Activated CD8-positive, alpha-beta memory T cell treated with anti-CD3 and anti-CD28 coated beads, Interleukin-2, amount 50 U/mL, for 24 hours (primary cell): ENCODE results near the gene EML1.

Experiments used
- DNase-seq: peaks from one replicate; pipeline ENCODE4 v3.0.0-alpha.2; 2020; ENCODE audit errors: extremely low read depth

The EML1 gene

DNA sequence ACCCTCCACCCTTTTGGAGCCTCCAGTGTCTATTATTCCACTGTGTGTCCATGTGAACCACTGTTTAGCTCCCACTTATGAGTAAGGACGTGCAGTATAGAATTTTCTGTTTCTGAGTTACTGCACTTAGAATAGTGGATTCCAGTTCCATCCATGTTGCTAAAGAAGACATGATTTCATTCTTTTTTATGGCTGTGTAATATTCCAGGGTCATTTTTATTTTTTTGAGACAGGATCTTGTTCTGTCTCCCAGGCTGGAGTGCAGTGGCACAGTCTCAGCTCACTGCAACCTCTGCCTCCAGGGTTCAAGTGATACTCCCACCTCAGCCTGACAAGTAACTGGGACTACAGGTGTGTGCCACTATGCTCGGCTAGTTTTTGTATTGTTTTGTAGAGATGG lies 31.6 kb downstream of the EML1 start:
- no peak for DNase-seq

DNA sequence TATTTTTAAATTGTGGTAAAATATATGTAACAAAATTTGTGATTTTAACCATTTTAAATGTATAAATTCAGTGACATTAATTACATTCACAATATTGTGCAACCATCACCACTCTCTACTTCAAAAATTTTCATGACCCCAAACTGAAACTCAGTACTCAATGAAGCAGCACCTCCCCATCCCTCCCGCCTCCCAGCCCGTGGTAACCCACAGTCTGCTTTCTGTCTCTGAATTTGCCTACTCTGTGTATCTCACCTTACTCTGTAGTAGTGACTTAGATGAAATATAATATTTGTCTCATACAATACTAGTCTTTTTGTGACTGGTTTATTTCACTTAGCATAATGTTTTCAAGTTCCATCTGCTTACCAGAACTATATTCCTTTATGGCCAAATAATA lies 36.2 kb downstream of the EML1 start:
- DNase-seq = no peak

DNA sequence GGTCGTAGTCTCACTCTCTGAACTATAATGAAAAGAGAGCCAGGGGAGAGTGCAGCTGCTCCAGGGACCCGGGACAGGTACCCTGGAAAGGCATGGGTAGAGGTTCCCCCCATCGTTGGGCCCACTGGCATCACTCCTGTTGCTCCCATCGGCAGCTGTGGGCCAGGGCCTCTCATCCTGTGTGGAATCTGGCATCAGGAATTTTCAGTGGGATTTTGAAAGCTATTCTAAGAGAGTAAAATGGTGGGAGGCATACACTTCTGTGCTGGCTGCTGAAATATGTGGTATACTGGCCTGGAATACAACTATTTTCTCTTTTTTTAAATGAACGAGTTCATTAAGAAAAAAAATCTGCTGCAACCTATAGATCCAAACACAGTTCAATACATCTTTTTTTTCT lies 38.1 kb downstream of the EML1 start:
- DNase-seq = no peak

DNA sequence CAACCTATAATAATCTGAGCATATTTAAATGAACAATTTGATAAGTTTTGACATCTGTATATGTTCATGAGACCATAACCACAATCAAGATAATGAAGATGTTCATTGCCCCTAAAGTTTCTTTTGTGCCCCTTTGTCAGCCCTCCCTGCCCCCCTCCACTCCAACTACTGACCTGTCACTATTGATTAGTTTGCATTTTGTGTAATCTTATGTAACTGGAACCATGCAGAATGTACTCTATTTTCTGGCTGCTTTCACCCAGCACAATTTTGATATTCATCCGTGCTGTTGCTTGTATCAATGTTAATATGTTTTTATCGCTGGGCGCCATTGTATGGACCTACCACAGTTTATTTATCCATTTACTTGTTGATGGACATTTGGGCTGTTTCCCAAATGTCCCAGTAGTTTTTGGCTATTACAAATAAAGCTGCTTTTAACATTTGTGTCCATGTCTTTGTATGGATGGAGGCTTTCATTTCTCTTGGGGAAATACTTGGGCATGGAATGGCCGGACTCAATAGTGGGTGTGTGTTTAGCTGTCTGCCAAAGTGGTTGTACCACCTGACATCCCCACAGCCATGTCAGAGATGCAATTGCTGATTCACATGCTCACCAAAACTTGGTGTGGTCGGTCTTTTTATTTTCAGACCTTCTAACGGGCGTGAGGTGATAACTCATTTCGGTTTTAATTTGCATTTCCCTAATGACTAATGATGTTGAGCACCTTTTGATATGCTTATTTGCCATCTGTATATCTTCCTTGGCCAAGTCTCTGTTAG lies 38.9 kb downstream of the EML1 start:
- DNase-seq = no peak

DNA sequence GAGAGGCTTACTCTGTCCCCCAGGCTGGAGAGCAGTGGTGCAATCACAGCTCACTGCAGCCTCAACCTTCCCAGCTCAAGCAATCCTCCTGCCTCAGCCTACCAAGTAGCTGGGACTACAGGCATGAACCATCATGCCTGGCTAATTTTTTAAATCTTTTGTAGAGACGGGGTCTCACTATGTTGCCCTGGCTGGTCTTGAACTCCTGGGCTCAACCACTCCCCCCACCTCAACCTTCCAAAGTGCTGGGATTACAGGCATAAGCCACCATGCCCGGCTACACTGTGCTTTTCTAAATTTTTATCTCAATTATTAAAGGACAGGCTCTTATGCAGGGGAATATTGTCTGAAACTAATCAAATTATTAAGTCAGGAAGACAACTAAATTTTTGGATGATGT lies 44.6 kb downstream of the EML1 start:
- no peak for DNase-seq

DNA sequence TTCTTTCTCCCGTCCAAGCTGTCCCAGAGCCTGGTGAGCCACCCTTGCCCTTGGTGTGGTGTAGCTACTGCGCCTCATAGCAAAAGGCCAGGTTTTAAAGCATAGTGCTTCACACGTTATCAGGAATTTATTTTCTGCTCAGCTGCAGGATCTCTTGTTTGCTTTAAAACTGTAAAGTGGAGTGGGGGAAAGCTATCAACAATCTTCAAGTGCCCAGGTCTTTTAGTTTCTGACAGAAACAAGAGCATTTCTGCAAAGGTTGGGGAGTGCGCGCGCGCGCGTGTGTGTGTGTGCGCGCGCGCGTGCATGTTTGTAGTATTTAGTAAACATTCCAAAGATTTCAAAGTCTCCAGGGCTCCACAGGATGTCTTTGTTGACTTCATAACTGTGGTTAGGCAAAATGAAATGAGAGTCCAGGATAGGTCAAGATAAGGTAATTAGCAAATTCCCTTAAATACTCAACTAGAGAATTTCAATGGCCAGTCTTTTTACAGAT lies 45.5 kb downstream of the EML1 start:
- DNase-seq = no peak

DNA sequence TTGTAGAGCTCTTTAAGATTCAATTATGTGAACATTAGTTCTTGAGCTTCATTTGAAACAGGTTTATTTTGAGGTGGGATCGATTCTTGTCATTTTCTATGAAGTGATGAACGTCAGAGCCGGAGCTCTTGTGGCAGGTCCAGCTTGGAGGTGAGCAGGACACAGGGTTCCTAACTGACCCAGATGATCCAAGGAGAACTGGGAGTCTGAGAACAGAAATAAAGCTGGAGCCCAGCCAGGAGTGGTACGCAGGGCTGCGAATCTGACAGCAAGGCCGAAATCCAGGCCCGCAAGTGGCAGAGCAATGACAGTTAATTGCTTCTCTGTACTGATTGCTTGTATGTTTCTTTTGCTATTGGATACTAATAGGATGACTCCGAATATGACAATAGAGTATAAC lies 46.5 kb downstream of the EML1 start:
- no peak for DNase-seq

DNA sequence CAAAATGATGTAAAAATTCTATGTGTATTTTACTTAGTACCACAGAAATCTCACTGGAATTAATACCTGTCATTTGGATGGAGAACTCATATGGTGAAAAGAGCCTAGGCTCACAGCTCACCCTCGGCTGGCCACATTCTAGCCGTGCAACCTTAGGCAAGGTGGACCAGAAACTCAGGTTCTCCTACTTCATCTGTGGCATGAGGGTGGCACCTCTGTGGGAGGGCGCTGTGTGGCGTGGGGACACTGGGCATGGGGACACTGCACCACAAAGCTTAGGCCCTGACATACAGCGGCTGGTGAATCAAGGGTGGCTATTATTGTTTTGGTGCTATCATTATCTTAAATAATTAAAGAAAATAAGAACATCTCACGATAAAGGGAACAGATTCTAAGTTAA lies 47.1 kb downstream of the EML1 start:
- DNase-seq = no peak

DNA sequence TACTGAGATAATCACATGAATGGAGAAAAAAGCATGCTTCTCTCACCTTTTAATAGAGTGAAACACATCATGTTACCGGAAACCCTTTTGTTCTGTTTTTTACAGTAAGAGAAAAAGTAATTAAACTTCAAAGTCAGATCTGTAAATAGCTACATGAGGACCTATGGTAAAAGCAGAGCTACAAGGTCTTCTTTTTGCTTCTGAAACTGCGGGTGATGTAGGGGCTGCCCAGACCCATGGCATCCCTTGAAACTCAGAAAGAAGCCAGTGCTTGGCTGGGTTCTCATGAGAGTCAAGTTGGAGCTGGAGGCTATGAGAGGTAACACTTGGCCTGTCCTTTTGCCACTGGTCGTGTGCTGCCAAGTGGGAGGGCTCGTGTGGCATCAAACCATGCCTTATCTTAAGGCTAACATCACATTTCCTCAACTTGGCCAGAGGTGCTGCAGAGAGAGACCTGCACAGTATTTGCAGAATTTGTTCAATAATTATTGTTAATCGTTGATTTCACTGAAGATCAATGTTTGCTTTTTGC lies 47.6 kb downstream of the EML1 start:
- DNase-seq = no peak

DNA sequence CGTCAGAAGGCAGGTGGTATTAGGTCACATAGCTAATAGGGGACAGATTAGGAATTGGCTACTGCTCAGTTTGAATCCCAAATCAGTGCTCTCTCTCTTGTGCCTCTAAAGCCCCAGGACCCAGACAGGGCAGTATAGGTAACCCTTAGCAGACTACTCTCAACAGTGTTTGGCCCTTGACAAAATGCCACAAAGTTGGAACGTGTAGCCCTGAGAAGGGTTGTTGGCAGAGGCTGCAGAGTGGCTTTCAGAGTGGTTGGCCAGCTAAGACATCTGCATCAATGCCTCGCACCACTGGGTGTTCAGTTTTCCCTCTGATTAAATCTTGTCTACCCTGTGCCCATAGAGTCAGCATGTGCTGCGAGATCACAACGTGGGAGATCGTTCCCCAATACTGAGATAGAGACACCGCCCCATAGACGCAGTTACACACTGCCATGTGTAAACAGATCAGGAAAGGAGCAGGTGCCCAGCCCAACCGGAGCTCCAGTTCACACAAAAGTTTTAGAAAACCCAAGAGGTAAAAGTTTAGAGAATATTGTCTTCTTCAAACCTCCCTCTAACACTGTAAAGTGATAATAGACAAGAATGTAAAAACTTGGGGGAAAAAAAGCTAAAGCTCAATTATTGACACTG lies 48.3 kb downstream of the EML1 start:
- DNase-seq = no peak

DNA sequence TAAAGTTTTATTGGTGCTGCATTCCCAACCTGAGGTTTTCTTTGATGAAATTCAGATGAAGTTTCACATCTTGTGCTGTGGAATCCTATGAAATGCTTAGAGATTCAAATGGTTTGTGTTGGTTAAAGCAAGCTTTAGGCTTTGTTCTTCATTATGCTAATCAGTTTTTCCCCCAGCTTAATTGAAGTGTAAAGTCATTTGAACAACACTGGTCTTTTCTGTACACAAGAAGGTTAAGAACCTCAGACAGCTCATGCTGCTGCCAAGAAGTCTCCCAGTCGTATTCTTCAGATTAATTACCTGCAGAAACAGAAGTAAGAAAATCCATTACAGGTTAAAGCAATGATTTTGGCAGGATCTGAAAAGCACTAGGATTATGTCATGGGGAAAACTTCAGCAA lies 48.9 kb downstream of the EML1 start:
- no peak for DNase-seq

DNA sequence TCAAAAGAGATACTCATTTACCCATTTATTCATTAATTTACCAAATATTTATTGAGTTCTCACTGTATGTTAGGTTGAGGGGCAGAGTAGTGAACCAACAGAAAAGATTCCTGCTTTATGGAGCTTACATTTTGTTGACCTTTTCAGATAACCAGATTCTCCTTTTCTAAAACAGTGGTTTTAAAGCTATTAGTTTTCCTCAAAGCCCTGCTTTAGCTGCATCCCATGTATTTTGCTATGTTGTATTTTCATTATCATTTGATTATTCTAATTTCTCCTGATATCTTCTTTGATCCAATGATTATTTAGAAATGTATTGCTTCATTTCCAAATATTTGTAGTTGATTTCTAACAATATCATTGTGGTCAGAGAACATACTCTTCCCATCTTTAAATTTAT lies 53.6 kb downstream of the EML1 start:
- no peak for DNase-seq

DNA sequence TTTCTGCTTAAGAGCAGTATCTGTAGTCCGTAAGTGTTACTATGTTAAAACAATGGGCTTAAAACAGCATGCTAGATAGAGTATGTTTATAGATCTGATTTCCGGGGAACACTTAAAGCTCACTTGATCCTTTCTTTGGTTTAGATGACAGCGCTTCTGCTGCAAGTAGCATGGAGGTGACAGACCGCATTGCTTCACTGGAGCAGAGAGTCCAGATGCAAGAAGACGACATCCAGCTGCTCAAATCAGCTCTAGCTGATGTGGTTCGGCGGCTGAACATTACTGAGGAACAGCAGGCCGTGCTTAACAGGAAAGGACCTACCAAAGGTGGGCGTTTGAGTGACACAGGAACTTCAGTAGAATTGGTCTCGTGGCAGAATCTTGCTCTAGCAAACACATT lies 57.5 kb downstream of the EML1 start:
- DNase-seq = no peak

DNA sequence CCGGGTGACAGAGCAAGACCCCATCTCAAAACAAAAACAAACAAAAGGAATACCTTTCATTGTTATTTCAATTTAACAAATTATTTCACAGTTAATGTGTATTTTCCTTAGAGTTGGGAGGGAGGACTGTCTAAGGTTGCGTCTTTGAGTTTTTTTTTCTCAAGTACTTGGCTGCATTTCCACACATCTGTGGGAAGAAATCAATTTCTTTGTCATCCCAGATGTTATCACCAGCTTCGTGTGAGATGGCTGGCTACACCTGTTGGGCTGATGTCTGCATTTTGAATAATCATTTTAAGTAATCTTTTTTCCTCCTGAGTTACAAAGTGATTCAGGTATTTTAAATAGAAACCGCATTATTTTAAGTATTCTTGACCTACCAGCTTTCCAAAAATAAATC lies 59.4 kb downstream of the EML1 start:
- no peak for DNase-seq

DNA sequence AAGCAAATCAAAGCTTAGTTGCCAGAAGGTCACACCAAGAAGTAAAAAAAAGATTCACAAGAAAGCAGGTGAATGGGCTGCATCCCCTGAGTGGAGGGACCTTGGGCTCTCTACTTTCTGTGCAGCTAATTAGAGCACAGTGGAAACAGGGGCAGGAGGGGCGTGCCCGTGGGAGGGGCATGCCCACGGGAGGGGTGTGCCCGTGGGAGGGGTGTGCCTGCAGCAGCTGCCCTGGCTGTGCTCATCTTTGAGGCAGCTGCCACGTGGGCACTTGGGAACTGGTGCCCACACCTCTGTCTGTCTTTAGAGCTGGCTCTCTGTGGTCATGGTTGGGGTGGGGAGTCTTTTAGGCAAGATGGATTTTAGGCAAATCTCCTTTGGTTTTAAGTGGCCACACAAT lies 60.0 kb downstream of the EML1 start:
- no peak for DNase-seq

DNA sequence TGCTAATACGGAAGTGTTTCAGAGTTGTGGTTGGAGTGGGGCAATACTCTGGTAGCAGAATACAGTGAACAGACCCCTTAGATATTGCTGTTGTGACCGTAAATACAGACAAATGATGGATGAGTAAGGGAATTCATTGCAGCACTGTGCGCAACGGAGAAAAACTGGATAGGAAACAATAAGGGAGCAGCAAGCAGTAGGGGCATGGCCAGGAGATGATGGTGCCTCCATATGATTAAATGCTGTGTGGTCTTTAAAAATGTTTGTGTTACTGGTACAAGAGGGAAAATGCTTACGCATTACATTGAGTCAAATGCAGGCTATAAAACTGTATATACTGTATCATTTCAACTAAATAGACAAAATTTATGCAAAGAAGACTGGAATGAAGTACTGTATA lies 61.6 kb downstream of the EML1 start:
- DNase-seq = no peak

DNA sequence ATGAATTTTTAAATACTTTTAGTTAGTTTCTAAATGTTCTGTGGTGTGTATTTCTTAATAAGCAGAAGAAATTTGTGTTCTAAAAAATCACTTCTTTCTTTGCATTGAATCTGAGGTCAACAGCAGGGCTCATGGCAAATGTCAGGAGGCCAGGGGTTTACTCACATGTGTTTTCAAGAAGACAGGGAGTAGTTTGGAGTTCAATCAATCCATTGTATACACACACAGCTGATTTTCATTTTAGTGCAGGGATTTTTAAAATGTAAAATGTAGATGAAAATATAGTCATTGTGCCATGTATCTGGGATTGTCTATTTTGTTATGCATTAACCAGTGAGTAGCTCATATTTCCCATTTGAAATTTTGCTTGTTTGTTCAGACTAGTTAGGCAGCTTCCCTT lies 62.1 kb downstream of the EML1 start:
- no peak for DNase-seq

DNA sequence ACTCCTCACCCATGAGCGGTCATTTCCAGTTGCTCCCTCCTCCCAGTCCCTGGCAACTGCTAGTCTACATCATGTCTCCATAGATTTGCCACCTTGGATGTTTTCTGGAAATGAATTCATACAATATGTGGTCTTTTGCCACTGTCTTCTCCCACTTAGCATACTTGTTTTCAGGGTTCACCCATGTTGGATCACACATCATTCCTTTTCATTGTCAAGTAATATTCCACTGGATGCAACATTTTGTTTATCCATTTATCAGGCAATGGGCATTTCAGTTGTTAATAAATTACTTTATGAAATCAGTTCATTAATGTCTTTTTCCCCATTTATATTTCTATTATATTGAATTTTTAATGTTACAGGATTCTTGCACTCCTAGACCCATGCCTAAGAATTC lies 64.3 kb downstream of the EML1 start:
- DNase-seq = no peak

DNA sequence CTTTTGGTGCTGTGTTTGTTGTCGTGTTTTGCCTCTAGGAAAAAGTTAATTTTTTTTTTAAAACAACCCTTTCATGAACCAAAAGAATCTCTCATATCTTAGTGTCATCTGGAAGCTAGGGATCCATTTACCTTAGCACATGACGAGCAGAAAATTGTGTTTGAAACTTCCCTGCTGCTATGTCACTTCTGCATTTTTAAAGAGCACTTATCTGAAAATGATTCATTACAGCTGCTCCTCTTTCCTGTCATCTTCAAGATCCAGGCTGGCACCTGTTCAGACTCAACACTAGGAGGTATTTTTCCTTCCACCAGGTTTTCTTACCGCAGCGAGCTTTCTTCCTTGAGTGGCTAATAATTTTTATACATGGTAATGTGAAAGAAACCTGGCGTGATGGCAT lies 67.0 kb downstream of the EML1 start:
- DNase-seq = no peak

DNA sequence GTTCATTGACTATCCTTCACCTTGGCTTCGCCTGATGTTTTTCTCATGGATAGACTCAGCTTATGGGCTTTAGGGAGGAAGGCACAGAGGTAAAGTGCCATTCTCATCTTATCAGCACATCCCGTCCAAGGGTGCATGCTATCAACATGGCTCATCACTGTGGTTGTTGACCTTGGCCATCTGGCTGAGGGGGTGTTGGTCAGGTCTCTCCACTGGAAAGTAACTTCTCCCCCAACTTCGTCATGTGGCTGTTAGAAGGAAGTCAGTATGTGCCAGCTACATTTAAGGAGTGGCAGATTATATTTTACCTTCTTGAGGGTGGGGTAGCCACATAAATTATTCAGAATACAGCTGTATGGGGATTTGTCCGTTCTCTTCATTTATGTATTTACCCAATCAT lies 68.9 kb downstream of the EML1 start:
- DNase-seq = no peak

DNA sequence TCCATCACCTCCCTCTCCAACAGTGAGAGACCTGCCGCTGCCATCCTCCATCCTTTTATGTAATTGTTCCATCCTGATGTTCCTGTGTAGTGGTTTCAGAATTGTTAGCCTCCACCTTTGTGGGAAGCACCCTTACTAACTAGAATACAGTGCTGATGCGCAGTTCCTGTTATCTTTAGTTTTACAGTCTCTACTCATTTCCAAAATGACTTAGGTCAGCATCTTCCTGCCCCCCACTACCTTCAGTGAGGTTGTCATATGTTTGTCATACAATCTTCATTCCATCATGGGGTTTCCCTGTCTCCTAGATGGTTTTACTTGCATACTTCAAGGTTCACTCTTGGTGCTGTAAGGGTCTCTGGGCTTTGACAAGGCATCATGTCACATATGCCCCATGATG lies 69.8 kb downstream of the EML1 start:
- no peak for DNase-seq

DNA sequence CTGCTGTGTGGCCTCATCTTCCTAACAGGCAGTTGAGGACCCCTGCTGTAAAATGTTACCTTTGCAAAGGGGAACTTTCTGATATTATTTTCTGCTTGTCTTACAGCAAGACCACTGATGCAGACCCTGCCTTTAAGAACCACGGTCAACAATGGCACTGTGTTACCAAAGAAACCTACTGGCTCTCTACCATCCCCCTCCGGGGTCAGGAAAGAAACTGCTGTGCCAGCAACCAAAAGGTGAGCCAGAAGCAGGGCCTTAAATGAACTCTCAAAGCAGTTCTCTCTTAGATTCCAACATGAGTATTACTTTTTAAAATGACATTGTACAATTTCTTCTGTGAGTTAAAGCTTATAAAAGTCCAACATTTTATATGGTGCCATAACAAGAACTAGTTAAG lies 72.2 kb downstream of the EML1 start:
- no peak for DNase-seq

DNA sequence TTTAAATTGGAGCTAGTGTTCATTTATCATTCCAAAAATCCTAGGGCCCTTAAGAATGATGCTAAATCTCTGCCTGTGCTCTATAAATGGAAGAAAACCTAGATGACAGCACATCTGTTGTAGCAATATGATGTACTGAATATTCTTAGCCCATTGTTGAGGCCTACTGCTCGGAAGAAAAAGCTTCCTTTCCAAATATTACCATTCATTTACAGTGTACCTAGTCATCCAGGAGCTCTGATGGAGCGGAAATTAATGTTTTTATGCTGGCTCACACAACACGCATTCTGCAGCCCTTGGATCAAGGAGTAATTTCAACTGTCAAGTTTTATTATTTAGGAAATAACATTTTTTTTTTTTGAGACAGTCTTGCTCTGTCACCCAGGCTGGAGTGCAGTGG lies 77.4 kb downstream of the EML1 start:
- no peak for DNase-seq
